GM19395 (cell line): ENCODE data around the gene GPC6.
"Not testable (repeated sequence)": the region's sequence is repeated elsewhere in the genome, so short reads cannot be mapped to it uniquely, and the experiment has no call there.

Experiments used
- ATAC-seq: cut with Tn5 transposase; IDR thresholded peaks from one replicate; pipeline ENCODE4 v1.9.1; 2021; ENCODE audit warnings: mild to moderate bottlenecking, moderate library complexity; ENCODE audit not compliant: unreplicated experiment

Gene GPC6

DNA sequence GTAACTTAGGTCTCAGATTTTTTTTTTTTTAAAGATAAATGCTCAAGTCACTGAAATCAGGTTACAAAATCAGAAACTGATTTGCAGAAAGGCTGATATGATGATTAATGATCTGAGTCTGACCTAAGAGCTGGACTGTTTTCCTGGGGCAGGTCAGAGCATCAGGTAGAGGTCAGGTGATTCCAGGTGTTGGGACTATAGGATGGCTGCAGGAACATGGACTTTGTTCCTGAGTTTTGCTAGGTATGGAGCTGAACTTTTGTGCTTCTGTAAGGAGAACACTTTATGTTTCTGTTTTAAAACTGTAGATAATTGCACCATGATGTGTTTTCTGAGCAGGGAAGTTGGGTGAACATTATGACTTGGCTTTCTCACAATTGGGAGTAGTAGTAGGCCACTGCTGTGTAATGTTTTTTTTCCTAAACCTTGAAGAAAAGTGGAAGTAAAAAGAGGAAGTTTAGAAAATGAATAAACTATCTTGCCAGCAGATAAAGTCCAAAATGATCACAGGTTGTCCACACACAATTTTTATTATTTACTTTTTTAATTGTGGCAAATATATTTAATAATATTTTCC, 955.7 kb downstream of the GPC6 start:
- no peak for ATAC-seq

DNA sequence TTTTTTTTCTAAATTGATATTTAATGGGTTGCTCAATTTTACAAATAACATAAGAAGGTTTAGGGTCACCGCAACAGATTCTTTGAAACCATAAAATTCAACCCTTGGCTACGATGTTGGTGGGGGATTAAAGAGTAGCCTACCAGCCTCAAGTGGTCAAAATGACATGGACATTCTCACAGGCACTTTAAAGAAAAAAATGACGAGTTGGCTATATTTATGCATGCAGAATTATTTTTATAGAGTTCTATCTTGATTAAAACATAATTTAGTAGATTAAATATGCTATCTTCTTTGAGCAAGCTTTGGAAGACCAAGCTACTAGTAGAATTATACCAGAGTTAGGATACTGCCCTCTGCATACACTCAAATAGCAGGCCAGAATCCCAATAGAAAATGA, 959.9 kb downstream of the GPC6 start:
- ATAC-seq: no peak

DNA sequence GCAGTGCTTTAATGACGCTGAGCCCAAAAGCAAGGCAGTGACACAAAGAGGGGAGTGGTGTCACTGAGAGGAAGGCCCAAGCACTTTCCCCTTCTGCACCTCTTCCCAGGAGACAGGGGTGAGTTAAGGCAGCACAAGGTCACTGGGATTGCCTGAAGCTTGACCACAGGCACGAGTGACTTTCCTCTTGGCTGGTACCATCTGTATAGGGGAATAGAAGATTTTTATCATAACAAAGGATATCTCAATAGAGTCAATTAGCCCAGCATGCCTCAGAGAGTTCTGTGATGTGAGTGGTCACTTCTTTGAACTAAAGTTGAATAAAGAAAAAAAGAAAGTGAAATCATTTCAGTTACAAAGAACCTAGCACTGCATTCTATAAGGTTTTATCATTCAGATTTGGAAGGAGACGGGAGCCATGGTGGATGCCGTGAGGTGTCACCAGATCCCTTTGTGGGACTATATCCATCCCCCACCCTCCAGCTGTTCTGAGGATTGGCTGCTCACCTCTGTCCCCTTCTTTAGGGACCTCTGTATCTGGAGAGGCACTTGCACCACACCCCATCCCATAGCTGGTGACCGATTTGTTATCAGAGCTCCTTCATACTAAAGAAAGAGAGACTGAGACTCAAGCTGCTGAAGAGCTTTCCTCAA, 961.7 kb downstream of the GPC6 start:
- ATAC-seq: no peak

DNA sequence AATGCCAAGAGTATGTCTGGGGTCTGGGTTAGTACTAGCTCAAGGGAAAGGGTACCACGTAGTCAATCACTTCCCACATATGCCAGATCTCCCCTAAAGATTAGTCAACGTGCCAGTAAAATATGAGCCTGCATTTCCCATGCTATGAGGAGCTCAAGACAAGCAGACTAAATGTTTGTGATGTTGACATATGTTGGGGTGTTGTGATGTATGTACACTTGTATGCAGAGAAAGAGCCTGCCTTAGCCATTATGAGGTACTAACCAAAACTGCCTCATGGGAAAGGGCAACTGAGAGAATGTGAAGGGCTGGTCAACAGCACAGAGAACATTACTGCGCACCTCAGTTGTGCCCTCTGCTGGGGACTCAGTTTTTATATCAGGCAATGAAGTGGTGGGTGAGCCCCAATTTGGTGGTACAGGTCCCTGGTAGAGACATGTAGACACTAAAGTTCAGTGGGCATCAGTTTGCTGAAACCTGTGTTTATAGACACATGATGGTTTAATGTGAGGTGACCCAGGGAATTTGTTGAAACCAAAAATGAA, 965.9 kb downstream of the GPC6 start:
- peak; percentile 50 for ATAC-seq

DNA sequence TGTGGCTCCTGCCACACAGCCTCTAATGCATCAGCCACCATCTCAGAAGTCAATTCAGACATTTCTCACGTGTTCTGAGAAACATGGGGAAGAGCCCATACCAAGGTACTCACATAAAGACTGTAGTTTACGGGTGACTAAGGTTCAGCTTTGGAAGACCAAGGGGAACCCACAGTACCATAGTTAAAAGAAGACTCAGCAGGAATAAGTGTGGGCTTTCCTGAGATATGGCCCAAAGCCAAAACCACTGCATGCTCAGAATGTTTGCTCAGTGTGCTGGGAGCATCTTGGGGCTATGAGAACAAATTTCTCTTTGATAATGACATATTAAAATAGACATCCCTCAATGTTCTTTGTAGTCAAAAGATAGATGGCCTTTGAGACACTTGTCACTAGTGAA, 969.1 kb downstream of the GPC6 start:
- ATAC-seq: no peak

DNA sequence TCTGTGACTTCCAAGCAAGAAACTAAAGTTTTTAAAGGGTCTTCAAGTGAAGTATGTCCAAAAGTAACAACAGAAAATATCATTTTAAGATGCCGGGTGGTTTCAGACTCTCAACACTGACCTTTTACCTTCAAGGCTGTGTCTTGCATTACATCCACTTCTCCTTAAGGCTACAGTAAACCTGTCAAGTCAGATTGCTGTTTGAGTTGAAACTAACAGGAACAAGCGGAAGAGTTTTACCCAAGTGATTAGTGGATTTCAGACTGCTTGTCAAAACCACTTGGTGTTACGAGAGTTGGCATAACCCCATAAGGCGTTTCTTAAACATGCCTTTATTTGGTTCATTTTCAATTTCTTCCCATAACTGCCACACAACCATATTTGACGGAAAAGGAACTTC, 969.8 kb downstream of the GPC6 start:
- no peak for ATAC-seq

DNA sequence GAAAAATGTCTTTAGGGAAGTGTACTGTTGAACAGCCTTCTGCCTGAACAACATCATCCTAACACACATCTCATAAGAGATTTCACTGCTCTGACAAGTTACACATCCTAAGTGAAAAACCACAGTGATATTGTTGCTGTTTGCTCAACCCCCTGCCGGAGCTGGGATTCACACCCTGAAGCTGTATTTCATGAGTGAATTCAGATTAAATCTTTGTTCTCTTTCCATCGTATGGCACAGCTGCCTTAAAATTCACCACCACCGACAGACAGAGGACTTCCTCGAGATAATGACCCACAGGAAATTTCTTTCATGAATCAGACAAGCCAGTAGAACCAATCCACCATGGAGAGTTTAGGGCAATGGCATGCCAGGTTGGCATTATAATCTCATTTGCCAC, 972.1 kb downstream of the GPC6 start:
- ATAC-seq: no peak

DNA sequence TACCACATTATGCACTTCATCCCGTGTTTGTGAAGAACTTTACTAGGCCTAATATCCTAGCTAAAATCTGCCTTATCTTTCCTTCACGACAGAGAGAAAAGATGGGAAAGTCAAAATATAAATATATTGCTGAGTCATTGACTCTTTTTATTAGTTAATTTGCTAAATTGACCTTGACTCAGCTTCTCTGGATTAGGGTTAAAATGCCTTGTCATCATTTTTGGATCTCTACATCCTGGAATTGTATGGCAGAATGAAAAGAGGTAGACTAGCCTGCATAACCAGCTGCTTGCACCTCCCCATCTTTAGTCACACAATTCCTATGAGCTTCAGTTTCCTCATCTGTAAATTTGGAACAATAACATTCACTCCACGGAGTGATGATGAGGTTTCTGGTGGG, 972.5 kb downstream of the GPC6 start:
- ATAC-seq: no peak

DNA sequence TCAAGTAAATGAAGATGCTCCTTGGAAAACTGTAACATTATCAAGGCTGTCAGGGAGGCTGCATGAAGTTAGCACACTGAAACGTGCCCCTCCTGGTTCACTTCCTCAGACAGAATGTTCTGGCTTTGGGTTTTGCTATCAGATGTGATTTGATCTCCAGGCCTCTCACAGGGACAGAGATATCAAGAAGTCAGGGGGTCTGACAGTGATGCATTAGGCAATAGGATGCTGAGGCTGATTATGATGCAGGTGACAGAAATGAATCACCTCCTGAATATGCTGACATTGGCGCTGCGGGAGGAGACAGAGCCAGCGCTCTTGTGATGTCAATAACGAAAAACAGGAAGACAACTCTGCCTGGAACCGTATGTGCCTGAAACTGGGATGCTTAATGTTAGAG, 974.4 kb downstream of the GPC6 start:
- no peak for ATAC-seq

DNA sequence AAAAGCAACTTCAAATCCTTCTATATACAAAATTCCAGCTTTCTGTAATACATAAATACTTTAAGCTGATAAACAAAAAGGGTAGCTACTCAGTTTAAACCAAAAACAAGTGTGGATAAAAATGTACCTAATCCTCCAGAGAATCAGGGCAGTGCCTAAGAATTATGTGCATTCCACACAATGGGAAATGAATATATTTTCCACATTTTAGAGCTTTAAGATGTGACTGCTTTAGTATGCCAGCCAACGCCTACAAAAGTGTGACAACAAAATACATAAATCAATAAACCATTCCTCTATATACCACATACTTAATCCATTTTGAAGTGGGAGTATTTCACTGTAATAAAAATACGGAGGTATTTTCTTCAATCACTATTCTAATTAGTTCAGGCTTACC, 977.6 kb downstream of the GPC6 start:
- no peak for ATAC-seq

DNA sequence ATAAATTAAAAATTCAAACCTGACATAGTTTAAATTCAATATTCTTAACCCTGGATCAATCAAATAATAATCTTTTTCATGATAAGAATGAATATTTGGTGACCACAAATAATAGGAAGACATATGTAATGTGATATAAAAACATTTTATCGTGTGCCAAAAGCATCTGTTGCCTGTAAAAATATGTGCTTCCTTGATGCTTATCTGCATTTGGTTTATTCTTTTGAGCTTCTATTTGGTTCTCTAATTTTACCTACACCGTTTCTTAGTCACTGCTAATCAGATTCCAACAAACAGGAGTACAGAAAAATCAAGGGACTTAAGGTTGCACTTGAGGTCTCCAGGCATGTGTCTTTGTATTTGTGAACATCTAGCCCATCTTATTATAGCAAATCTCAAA, 978.3 kb downstream of the GPC6 start:
- no peak for ATAC-seq

DNA sequence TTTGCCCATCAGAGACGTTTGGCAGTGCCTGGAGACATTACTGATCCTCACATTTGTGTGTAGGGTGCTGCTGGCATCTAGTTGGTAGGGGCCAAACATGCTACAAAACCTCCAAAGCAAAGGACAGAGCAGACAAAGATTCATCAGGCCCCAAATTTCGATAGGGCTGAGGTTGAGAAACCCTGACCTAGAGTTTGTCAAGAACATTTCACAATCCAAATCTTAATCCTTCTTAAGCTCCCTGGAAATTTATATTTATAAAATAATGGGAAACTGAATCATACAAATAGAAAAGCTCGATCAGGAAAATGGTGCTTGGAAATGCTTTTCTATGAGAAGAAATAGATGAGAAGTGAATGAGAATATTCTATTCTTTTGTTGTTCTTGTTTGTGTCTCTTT, 979.3 kb downstream of the GPC6 start:
- ATAC-seq: no peak

DNA sequence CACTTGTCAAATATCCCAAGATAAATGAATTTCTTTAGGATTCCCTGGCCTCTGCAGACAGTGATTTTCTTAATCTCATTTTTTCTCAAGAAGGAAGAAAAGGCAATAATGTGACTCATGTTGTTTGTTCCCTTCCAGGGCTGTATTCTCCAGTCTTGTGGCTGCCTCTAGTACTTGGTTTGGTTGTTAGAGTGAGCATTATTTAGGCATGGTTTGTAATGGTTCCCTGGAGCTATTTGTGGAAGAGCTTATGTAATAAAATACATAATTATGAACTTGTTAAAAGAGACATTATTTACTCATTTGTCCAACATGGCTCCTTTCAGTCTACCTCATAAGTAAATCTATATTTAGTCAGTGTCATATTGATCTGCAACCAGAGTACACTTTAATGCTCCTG, 982.5 kb downstream of the GPC6 start:
- ATAC-seq: no peak

DNA sequence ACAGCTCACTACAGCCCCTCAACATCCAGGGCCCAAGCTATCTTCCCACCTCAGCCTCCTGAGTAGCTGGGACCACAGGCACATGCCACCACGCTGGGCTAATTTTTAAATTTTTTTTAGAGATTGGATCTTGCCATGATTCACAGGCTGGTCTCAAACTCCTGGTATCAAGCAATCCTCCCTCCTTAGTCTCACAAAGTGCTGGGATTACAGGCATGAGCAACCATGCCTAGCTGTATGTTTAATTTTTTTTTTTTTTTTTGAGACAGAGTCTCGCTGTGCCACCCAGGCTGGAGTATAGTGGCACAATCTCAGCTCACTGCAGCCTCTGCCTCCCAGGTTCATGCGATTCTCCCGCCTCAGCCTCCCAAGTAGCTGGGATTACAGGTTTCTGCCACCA, 983.3 kb downstream of the GPC6 start:
- ATAC-seq: not testable (repeated sequence)

DNA sequence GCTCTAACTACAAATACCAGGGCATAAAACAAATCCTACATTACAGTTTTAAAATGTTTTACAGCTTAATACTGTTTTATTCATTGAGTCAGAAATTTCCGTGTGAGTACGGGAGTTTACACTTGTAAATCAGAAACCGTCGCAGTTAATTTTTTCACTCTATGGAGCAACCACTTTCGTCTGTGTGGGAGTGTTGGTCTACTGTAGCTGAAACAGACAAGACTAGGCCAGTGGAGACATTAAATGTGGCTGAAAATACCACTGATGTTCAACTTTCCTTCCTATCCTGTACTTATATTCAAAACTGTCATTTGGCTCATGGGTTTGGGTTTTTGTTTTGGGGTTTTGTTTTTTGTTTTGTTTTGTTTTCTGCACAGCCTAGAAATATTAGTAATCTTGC, 984.2 kb downstream of the GPC6 start:
- ATAC-seq: peak; percentile 53

DNA sequence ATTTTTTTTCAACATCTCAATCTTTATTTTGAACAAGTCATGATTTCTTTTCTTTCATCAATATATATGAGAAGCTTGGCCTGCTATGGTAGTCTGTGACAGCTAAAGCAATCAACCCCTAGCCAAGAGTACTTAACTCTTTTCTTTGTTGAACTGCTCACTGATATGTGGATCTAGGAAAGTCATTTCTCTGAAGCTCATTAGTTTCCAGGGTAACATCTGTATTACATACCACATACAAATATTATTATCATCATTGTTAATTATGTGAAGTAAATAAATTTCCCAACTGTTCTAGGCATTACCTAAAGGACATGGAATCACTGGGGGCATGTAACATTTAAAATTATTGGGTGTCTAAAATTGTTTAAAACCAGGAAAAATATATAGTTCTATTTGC, 985.6 kb downstream of the GPC6 start:
- ATAC-seq: no peak

DNA sequence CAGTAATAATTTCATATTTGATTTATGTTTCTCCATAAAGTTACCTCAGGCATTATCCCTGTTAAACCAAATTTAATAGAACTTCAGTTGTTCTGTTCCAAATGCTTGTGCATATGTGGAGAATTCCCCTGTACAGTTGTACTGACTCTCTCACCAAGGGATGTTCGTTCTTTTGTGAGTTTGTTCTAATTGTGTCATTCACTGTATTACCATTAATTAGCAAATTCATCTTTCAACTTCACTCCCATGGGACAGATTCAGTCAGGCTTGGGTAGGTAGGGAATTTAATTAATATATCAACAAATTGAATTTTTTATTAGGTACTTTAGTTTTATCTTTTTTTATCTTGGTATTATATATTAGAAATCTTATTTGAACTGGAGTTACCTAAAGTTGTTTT, 987.5 kb downstream of the GPC6 start:
- ATAC-seq: no peak

DNA sequence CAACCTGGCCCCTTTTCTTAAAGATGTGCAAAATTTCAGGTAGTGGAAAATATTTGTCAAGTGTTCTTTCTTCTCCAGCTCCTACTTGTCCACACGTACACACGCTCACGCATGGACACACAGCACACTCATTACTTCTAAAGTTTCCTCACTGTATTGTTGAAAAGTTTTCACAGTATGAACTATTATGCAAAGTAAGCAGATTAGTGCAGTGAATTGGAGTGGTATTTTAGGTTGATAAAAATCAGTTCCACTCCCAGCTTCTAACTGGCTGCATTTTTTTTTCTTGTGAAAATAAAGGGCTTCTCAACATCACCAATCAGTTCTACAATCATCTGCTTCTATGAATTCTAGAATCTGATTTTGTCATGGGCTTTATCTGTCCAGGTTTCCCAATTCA, 988.4 kb downstream of the GPC6 start:
- ATAC-seq: no peak

DNA sequence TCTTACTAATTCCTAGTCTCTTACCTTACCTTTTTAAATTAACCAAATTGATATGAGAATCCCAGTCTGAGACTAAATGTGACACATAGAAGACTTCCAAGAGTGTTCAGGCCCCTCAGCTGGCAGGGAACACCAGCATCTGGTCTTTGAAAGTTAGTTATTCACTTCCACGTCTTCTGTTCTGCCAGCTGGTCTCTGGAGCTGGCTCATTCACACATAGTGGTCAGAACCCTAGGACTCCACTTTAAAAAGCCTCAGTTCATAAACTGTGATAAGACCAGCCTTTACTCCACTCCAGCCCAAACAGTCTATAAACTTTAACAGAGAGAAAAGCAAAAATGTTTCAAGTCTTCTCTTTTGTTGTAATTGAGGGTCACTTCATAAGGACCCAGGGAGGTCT, 989.9 kb downstream of the GPC6 start:
- no peak for ATAC-seq

DNA sequence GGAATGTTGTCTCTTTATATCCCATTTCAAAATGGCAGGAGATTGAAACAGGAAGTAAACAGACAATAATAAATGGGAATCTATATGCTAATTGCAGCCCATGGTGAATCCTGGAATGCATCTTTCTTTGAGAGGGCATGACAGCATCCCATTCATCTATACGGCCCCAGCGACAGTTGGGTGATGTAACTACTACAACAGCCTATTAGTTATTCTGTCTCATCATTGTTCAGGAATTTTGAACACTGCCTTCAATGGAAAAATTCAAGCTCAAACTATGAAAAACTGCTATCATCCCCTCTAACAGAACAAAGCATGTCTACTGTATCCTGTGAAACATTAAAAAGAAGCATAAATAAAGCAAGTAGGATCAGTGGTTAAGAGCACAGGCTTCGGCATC, 990.8 kb downstream of the GPC6 start:
- ATAC-seq: no peak

DNA sequence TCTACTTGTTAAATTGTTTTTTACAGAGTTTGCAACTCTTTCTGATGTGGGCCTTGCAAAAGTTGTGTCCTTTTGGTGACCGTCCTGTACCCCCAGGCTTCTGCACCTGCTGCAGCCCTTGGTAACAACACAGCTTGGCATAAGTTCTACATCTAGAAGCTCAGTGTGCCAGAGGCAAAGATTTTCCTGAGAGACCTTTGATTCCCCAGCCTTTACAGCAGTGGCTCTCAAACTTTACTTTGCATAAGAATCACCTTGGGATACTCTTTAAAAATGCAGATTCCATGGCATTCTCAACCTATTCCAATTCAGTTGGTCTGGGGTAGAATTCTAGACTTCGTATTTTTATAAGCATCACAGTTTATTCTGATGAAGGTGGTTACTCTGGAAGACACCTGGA, 991.9 kb downstream of the GPC6 start:
- no peak for ATAC-seq

DNA sequence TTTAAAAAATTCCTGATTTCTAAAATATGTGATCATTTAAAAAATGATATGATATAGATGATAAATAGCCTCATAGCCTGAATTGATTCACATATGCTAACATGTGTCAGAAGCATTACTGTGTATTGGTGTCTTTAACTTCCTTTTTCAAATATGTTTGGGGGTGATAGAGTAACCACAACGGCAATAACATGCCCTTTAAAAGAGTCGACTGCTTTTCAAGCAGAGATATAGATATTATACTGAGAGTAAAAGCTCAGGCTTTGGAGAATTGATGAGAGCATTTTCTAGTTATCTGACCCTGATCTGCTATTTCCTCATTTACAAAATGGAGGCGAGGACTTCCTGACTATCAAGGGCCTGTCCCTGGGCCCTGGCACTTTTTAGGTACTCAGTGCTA, 992.3 kb downstream of the GPC6 start:
- no peak for ATAC-seq

DNA sequence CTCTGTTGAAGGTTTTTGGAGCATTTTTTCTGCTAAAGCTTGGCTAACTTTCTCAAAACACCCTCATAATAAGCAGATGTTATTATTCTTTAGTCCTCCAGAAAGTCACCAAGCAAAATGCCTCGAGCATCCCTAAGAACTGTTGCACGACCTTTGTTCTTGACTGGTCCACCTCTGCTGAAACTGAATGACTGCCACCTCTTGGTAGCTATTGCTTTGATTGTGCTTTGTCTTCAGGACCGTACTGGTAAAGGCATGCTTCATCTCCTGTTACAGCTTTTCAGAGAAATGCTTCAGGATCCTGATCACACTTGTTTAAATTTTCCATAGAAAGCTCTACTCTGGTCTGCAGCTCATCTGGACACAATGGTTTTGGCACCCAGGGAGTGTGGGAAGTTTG, 998.1 kb downstream of the GPC6 start:
- no peak for ATAC-seq
